HTERT RPE-1 (cell line): ENCODE measurements around the gene SMIM28.
"Not testable (repeated sequence)": the region's sequence is repeated elsewhere in the genome, so short reads cannot be mapped to it uniquely, and the experiment has no call there.

Source experiments
- in situ Hi-C: fragments of 300-500 bp; cut with MboI; formaldehyde crosslinking; loops from 4 replicates; pipeline ENCODE4 v1.14.3; 2020; ENCODE audit warnings: low sequenced_read_pairs

SMIM28 gene

DNA sequence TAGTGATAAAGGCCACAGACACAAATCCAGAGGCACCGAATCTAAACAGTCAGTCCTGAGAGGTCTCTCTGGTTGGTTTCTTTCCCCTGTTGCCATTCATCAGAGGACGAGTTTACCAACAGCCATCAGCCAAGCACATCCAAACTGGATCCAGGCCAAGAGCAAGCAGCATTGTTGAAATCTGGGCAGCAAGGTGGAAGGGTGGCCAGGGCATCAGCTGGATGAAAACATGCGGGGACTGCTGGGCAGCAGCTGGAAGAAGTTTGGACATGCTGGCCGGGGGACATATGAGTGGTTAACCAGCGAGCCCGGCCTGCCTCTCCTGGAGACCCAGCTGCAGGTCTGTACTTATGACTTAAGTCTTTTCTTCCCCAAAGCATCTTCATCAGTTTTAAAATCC is at the start of gene SMIM28:
SMIM28 (plus strand) TSS at position 62 of the 400 bp plus-strand sequence; CDS start at position 230, 168 bp downstream.
- in situ Hi-C loops: no loop called here

DNA sequence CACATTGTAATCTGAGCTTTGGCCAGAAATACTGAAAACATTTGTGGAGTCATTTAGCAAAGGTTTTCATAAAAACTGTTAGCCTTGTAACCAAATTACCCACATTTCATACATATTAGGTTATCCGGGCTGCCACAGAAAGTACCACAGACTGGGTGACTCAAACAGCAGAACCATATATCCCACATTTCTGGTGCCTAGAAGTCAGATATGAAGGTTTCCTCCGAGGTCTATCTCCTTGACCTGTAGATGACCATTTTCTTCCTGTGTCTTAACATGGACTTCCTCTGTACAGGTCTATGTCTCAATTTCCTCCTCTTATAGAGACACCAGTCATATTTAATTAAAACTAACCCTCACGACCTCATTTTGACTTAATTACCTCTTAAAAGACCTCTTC is 49.5 kb upstream of the SMIM28 start:
- in situ Hi-C loops: no loop called here

DNA sequence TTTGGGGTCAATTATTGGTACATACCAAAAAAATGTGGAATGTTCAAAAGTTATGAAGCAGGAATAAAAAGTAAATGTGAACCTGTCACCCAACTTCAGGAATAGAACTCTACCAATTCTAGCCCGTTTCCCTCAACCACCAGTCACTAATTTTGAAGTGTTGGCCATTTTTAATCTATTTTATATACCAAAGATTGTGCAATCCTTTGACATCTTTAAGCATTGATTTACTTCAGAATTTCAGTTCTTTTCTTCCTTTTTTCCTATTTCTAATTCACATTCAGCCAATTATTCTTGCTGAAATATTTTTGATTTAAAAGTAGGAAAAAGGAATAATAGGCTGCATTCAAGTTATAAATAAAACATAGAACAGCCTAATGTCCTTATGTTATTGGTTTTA is 46.9 kb upstream of the SMIM28 start:
- in situ Hi-C loops: no loop called here

DNA sequence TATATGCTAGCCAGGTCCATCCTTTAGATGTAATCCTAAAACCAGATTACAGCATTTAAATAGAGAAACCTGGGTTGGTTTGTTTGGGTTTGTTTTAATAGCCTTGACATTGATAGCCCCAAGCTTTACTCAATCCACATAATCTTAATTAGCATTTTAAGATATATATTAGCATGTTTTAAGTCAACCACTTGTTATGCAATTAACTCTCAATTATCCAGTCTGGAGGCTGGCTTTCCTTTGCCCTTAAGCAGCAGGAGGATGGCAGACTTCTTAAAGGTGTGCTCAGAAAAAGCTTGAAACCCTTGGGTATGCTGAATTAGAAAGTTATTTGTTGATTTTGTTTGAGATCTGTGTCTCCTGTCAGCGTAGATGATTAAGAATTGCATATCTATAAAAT is 46.3 kb upstream of the SMIM28 start:
- in situ Hi-C loops: no loop called here

DNA sequence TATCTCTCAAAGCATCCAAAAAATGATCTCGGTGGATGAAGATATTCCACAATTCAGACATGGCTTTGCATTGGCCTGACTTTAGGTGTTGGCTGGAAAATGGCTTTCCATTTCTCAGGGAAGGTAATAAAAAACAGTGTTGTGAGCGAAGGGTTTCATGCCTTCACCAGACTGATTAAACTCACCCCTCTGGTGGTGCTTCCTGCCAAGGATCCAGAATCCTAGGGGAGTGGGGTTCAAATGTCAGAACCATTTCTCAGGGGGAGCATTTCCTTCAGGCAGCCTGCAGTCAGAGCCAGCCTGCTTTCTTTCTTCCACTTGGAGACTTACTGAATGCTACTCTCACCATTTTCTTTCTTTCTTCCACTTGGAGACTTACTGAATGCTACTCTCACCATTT is 45.7 kb upstream of the SMIM28 start:
- in situ Hi-C loops: no loop called here

DNA sequence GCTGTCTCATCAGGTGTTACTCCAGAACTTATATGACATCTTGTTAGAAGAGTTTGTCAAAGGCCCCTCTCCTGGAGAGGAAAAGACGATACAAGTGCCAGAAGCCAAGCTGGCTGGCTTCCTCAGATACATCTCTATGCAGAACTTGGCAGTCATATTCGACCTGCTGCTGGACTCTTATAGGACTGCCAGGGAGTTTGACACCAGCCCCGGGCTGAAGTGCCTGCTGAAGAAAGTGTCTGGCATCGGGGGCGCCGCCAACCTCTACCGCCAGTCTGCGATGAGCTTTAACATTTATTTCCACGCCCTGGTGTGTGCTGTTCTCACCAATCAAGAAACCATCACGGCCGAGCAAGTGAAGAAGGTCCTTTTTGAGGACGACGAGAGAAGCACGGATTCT is 43.7 kb upstream of the SMIM28 start:
- in situ Hi-C loops: no loop called here

DNA sequence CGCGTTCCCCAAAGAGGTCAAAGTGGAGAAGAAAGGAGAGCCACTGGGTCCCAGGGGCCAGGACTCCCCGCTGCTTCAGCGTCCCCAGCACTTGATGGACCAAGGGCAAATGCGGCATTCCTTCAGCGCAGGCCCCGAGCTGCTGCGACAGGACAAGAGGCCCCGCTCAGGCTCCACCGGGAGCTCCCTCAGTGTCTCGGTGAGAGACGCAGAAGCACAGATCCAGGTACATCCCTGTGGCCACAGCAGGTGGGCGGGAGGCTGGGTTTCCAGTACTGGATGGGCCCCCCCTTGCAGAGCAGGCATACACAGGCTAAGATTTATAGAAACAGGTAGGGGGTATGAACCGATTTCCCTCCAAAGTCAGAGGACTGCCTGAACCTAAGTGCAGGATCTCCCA is 42.7 kb upstream of the SMIM28 start:
- in situ Hi-C loops: no loop called here

DNA sequence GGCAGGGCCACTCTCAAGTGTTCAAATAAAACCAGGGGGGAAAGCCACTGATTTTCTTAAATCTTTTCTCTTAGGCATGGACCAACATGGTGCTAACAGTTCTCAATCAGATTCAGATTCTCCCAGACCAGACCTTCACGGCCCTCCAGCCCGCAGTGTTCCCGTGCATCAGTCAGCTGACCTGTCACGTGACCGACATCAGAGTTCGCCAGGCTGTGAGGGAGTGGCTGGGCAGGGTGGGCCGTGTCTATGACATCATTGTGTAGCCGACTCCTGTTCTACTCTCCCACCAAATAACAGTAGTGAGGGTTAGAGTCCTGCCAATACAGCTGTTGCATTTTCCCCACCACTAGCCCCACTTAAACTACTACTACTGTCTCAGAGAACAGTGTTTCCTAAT is 41.5 kb upstream of the SMIM28 start:
- in situ Hi-C loops: no loop called here

DNA sequence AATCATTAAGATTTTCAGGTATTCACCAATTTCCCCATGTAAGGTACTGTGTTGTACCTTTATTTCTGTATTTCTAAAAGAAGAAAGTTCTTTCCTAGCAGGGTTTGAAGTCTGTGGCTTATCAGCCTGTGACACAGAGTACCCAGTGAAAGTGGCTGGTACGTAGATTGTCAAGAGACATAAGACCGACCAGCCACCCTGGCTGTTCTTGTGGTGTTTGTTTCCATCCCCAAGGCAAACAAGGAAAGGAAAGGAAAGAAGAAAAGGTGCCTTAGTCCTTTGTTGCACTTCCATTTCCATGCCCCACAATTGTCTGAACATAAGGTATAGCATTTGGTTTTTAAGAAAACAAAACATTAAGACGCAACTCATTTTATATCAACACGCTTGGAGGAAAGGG is 40.6 kb upstream of the SMIM28 start:
- in situ Hi-C loops: no loop called here

DNA sequence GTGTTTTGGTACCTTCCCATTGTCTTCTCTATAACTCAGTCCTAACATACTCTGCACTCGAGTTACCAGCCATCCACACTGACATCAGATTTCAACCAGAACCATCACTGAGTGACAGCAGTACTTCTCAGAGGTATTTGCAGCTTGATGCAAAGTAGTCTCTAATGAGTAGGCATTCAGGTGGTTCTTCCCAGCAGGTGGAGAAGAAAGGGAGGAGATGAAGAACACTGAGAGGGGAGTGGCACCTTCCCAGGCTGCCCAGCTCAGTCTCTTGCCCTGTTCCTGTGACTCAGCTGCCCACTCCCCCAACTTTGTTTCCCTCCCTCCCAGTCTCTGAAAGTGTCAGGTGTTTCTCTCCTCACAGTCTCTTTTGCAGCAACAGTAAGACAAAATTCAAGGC is 38.7 kb upstream of the SMIM28 start:
- in situ Hi-C loops: no loop called here

DNA sequence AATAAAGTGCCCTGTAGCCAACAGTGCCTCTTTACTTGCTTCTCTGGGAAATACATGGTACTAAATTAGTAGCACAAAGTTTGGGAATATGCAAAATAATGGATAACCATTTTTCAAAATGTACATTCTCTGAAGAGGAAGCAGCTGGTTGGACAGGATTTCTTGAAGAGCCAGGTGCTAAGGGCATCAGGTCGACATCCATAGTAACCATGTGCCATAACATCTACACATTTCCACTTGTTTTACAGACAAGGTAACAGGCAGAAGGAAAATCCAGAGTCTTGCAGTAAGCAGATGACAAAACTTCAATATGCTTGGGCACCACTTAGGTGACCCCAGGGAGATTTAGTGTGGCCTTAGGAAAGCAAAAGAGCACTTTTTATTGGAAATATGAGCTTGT is 36.5 kb upstream of the SMIM28 start:
- in situ Hi-C loops: no loop called here

DNA sequence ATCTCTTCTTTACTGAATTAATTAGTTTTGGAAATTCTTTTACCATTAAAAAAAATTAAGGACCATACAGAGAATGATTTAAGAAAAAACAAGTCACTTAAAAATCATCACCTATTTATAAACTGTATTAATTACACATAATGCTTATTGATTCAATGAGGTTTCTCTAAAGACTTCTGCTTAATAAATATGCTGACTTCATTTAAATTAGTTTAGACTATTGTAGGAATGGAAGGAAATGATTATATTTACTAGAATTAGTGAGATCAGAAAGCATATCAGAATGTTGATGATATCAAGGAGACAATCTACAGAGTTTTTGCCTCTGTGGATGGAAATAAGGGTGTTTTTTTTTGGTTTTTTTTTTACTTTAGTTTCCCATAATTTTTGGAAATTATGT is 34.6 kb upstream of the SMIM28 start:
- in situ Hi-C loops: no loop called here

DNA sequence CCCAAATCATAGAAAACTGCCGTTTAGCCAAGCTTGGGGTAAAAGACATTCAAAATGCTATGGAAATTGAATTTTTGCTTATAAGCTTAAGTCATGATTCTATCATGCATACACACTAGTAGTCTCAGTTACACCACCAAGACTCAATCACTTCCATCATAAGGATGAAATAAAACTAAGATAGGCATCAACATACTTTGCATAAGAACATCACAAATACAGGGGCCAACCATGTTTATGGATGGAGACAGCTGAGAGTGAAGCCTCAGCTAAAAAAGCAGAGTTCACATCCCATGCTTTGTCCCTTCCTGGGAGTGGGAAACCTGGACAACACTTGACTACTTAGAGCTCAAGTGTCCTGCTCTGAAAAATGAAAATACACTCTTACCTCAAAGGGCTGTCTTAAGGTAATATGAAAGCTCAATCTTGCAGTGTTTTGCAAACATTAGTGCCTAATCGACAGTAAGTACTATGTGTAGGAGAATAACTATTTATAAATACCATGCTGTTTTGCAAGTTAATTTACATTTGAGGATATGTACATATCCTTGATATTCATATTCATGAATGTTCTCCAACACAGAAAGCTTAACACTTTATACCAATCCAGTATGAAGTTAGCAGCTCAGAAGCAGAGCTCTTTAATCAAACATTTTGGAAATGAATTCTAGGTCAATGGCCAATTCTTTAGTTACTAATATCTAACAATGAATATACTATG is 32.0 kb upstream of the SMIM28 start:
- in situ Hi-C loops: no loop called here

DNA sequence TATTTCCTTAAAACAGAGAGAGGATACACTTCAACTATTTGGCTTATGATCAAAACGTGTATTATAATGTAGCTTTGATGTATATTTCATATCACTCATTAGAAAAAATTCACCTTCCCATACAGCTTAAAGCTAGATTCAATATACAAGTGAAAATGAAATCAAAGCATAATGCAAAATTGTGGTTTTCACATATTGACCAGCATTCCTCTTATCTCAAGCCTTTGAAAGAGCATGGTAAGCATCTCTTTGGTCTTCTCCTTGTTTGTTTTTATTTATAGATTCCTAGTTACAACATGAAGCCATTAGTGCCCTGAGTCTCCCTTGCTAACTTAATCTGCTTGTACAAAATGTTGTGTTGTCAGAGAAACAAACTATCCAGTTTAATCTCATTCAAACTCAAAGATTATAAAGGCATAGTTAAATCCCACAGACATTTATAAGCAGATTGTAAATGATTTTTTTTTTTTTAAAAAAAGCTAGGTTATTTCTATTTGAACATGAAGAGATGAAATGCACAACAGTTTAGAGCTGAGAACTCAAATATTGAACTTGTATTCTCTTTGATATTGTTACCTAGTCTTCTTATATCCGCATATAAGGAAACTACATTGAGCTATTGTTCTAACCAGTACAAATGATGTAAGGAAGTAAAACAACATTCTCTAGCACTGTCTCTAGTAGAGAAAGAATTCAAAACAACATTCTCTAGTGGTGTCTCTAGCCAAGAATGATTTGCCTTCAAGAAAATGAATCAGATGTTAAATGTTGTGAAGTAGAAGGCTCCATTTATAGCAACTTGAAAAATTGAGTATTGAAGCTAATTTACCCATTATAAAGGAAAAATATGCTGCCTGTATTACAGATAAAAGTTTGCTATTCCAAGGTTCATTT is 31.2 kb upstream of the SMIM28 start:
- in situ Hi-C loops: no loop called here

DNA sequence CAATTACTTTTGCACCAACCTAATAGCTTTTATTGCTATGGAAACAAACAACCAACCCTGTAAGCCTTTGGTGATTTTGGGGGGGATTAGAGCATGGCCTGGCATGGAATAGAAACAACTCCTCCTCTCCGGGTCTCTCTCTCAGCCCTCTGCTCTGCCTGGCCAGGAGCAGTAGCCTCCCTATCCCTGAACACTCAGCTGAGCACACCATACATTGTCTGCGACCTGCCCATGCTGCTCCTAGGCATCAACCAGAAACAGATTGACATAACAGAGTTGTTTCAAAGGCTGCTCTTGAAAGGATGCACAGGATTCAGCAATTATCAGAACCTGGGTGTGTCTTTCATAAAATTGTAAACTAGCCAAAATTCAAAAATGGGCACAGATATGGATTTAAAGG is 29.8 kb upstream of the SMIM28 start:
- in situ Hi-C loops: no loop called here

DNA sequence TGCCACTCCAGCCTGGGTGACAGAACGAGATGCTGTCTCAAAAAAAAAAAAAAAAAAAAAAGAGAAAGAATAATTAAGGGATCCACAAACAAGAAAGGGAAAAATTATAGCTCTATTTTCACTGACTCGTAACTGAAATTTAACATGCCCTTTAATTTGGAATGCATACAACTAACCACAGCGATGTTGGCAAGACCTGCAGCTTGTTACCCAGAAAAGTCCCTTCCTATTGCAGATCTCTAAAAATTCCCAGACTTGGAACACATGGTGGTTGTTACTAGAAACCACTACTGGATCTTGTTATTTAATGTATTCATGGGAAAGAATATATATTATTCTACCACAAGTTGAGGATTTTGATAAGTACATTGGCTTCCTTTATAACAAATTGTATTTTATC is 27.8 kb upstream of the SMIM28 start:
- in situ Hi-C loops: no loop called here

DNA sequence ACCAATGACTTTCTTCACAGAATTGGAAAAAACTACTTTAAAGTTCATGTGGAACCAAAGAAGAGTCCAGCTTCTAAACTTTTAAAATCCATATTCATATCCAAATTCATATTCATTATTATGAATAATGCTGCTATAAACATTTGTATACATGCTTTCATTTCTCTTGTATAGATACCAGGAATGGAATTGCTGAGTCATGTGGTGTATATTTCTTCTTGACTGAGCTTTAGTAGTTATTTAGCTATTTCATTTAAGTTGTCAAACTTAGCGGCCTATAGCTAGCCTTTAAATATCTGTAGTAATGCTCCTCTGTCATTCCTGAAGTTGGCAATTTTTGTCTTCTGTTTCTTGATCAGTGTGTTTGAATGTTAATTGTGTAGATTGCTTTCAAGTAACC is 19.8 kb upstream of the SMIM28 start:
- in situ Hi-C loops: no loop called here

DNA sequence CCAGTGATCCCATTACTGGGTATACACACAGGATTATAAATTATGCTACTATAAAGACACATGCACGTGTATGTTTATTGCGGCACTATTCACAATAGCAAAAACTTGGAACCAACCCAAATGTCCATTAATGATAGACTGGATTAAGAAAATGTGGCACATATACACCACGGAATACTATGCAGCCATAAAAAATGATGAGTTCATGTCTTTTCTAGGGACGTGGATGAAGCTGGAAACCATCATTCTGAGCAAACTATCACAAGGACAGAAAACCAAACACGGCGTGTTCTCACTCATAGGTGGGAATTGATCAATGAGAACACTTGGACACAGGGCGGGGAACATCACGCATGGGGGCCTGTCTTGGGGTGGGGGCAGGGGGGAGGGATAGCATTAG is 9.0 kb upstream of the SMIM28 start:
- in situ Hi-C loops: not testable (repeated sequence)

DNA sequence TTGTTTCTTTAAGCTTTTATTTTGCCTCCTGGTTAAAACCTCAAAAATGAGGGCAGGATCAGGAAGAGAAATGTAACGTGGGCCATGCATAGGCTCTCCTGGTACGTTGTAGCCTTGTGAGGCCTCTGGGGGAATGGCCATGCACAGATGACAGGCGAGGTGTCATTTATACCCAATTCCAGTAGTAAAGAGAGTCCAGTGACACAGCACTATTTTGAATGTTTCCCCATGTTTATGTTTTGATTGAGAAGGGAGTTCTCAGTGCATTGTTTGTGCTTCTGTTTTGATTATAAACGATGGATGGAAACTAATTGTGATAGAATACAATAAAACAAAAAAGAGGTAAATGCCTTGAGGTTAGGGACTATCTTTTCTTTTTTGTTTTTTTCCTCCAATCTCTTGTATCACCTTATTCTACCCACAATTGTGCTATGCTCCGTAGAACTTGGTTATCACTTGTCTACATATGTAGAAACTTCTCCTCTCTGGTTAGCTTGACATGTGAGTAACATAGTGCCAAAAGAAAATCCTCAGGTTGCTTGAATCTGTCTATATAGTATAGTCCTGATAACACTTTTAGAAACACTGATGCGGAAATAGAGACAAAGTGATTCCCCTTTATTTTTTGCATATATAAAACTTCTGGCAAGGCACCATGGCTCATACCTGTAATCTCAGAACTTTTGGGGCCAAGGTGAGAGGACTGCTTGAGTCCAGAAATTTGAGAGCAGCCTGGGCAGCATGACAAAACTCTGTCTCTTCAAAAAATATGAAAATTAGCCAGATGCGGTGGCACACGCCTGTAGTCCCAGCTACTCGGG is 6.9 kb upstream of the SMIM28 start:
- in situ Hi-C loops: no loop called here

DNA sequence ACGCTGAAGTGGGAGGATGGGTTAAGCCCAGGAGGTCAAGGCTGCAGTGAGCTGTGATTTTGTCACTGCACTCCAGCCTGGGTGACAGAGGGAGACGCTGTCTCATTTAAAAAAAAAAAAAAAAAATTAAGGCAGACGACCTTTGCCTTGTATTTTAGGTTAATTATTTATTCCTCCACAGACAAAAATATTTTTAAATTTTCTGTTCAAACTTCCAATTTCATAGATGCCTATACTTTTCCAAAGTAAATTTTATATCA is 6.3 kb upstream of the SMIM28 start:
- in situ Hi-C loops: no loop called here

DNA sequence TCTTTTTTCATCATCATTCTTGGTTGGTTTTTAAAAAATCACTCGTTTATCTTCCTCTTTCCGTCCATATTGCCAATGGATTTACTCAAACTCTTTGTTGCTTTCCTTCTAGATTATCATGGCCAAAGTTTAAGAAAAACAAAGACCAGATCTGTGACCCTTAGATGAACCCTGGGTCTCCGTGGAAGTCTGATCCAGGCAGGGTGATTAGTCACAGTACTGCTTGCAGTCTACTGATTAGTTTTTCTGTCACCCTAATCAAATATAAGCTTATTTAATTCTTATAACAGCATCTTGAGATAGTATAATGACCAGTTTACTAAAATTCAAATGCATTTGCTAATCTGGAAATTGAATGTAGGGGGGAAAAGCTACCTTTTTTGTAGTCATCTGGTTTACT is 6.0 kb upstream of the SMIM28 start:
- in situ Hi-C loops: no loop called here
